Fibroblast of pulmonary artery (primary cell): ENCODE results near the gene TBXA2R.

Experiments
- DNase-seq: peaks from one replicate; pipeline ENCODE4 v3.0.0-alpha.2; 2010; ENCODE audit warnings: low read depth
- H3K4me3 ChIP-seq: replicated peaks from 2 replicates; pipeline ENCODE4 v1.5.1; 2011; ENCODE audit warnings: low read depth, mild to moderate bottlenecking, control low read depth, low read length, moderate library complexity
- TF ChIP-seq, protein P1 (sequence below): IDR thresholded peaks from 2 replicates; pipeline ENCODE4 v1.5.1; 2011; ENCODE audit warnings: mild to moderate bottlenecking, control low read depth, low read length, inconsistent platforms; ENCODE audit errors: missing control alignments

Gene TBXA2R

DNA sequence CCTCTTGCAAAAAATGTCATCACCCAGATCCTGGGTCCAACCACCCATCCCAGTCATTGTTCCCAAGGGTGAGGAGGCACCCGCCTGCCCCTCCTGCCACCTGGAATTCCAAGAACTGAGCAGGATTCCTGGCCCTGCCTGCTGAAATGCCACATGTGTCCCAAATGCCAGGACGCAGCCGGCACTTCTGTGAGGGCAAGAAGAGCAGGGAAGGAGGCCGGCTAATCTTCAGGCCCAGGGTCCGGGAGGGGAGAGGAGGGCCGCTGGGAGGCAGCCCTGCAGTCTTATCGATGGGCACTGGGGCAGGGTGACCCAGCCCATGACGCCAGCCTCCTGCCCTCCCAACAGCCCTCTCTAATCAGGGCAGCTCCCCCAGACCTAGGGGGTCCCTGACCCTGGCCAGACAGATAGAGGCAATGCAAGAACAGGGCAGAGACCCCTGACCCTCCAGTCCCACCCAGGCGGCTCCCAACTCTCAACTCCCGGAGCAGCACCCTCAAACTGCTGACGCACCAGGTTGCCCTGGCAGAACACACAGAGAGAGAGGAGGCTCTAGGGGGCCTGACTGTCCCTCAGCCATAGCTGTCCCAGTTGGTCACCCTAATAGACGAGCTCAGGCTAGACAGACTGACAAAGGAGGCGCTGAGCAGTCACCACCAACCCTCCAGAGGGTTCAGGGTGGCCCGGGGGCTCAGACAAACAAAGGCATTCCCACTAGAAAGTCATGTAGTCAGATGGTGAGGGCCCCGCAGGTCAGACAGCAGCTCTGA, 50.8 kb downstream of the TBXA2R start:
- peak overlapping the region; percentile 70 for H3K4me3 ChIP-seq
- DNase-seq: no peak
- TF ChIP-seq, protein P1, sequence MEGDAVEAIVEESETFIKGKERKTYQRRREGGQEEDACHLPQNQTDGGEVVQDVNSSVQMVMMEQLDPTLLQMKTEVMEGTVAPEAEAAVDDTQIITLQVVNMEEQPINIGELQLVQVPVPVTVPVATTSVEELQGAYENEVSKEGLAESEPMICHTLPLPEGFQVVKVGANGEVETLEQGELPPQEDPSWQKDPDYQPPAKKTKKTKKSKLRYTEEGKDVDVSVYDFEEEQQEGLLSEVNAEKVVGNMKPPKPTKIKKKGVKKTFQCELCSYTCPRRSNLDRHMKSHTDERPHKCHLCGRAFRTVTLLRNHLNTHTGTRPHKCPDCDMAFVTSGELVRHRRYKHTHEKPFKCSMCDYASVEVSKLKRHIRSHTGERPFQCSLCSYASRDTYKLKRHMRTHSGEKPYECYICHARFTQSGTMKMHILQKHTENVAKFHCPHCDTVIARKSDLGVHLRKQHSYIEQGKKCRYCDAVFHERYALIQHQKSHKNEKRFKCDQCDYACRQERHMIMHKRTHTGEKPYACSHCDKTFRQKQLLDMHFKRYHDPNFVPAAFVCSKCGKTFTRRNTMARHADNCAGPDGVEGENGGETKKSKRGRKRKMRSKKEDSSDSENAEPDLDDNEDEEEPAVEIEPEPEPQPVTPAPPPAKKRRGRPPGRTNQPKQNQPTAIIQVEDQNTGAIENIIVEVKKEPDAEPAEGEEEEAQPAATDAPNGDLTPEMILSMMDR: no peak

DNA sequence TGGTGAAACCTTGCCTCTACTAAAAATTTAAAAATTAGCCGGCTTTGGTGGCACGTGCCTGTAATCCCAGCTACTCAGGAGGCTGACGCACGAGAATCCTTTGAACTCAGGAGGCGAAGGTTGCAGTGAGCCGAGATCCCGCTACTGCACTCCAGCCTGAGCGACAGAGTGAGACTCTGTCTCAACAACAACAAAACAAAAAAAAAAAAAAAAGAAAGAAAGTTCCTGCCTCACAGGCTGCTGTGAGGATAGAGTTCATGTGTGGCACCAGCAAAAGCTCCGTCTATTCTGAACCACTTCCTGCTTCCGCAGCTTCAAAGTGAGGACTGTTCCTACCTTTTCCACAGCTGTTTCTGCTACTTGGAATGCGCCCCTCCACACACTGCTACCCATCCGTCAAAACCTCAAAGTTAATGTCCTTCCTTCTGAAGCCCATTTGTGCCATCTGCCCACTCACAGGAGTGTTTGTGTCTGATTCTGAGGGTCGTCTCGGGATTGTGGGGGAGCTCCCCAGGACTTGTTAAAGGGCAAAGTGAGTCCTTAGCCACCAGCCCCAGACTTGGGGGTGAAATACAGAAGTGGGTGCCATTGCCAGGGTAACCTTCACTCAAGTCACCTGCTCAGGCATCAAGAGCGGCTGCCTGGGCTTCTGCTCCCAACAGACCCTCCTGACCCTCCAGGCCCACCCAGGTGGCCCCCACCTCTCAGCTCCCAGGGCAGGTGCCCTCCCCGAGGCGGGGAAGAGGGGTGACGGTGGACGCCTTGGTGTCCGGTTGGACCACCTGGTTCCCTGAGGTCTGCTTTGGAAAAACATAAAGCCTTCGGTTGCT, 52.2 kb downstream of the TBXA2R start:
- DNase-seq: no peak
- TF ChIP-seq, protein P1: no peak
- H3K4me3 ChIP-seq: no peak overlapping the region

DNA sequence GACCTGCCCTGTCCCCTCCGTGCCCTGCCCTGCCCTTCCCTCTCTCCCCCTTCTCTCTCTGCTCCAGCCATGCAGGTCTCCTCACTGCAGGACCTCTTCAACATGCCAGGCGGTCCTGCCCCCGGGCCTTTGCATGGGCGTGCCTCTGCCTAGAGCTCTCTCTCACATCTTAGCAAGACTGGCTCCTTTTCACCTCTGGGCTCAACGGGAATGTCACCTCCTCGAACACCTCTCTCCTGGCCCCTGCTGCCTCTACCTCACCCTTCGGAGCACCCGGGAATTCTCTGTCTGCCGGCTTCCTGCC, 54.9 kb downstream of the TBXA2R start:
- TF ChIP-seq, protein P1: no peak
- no peak overlapping the region for H3K4me3 ChIP-seq

DNA sequence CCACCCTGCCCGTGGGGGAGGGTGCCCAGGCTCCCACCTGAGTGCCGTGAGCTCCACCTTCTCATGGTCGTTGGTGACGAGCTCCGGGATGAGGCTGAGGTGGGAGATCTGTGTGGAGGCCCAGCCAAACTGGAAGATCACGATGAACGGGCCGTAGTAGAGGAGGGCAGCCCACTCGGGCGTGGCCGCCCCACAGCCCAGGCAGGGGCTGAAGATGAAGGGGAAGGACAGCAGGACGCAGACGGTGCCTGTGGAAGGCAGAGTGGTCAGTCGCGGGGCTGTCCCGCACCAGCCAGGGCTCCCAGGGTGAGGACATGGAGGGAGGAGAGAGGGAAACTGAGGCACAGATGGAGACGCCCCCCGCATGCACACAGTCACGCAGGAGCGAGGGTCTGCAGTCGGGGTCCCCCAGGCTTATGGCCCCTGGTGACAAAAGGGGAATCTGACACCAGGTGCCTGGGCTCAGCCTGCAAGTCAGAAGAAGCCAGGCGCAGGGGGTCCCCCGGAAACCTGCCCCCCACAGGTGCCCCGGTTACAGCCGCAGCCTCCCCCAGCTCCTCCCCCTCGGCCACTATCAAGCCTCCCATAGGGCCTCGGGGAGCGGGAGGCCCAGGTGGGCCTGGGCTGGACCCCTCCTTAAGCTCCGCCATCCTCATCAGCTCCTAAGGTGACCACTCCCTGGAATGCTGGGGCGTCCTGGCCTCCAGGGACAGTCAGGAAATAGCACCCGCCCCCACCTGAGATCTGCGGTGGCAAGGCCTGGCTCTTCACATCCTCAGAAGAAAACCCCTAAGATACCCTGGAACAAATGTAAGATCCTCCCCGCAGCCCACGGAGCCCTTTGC, 55.5 kb downstream of the TBXA2R start:
- H3K4me3 ChIP-seq: no peak overlapping the region
- no peak for DNase-seq
- TF ChIP-seq, protein P1: no peak

More for the DNA sequence above, 54.9 kb downstream of the TBXA2R start:
- no peak for DNase-seq

DNA sequence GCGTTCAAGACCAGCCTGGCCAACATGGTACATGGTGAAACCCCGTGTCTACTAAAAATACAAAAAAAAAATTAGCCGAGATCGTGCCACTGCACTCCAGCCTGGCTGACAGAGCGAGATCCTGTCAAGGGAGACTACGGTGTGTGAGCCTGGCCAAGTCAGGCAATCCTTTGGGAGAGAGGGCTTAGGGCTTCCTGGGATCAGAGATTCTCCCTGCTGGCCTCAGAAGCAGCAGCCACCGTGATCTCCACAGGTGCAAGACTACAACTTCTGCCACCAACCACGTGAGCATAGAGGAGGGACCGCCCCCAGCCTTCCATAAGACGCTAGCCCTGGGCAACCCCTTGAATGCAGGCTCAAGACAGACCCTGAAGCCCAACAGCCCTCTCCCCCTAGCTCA, 56.9 kb downstream of the TBXA2R start:
- no peak overlapping the region for H3K4me3 ChIP-seq
- TF ChIP-seq, protein P1: no peak
- no peak for DNase-seq

DNA sequence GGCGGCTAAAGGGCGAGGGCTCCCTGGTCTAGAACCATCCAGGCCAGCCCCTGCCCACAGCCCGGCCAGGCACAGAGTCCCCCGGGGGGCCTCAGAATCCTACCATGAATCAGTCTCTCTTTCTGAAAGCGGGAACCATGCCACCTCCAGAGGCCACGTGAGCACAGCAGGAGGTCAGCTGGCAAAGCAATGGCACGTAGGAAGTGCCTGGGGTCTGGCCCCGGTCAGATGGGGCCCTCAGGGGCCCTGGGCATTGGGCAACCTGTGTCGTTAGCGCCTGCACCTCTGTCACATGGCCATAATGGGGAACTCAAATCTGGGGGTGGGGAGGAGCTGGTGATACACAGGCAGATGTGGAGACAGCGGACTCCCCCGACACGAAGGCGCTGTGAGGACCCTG, 58.1 kb downstream of the TBXA2R start:
- TF ChIP-seq, protein P1: no peak

More for the DNA sequence above, 58.1 kb downstream of the TBXA2R start:
- DNase-seq: no peak
- H3K4me3 ChIP-seq: no peak overlapping the region
